ENCODE data around the gene ATF7.

Gene ATF7

DNA sequence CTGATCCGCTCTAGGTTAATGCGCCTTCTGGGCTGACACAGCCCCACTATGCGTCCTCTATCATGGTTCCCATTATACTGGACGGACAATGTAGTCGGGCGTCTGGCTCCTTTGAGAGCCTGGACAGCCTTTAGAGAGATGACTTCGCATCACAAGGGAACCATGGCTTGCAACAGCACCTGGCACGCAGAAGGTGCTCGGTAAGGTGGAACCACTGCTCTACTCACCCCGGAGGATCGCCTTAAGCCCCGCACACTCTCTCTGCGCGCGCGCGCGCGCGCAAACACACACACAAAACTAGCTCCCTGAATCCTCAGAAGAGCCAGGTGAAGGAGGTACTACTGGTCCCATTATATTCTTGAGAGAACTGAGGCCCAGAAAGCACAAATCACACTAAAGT, 134.0 kb downstream of the ATF7 start:
- Histone ChIP-seq H3K27ac (replicated peaks; ENCODE audit: low read length) (peak overlapping the region; percentile 66), H3K9ac (ENCODE audit: low read depth, low read length, poor library complexity) (no peak overlapping the region), H3K36me3 (replicated peaks in 1 of 2; ENCODE audit: control insufficient read depth in 2 of 2, insufficient read depth in 2 of 2, low read length in 2 of 2) (peaks cover 6 to 15% of the 10 kb centered on the region in 2 donors), H2AFZ (ENCODE audit: low read length) (no peak overlapping the region), H4K91ac (ENCODE audit: low read depth, low read length, poor library complexity) (no peak overlapping the region), H3K9me3 (replicated peaks in 1 of 2; ENCODE audit: control insufficient read depth in 2 of 2, insufficient read depth in 1 of 2, low read depth in 1 of 2, low read length in 2 of 2) (no peaks in the 10 kb centered on the region), H2BK5ac (ENCODE audit: low read length) (no peak overlapping the region), H3K18ac (ENCODE audit: low read length) (no peak overlapping the region), H2BK120ac (ENCODE audit: low read depth, low read length) (no peak overlapping the region), H4K8ac (ENCODE audit: low read depth, low read length) (no peak overlapping the region), H3K4me3 (ENCODE audit: low read length in 2 of 2) (peak overlapping the region; percentile 36 to 55), H3K4me1 (ENCODE audit: control insufficient read depth in 2 of 2, insufficient read depth in 1 of 2, low read depth in 1 of 2, low read length in 2 of 2) (peaks cover 22 to 30% of the 10 kb centered on the region in 2 donors), H3K23ac (ENCODE audit: low read depth, low read length, poor library complexity) (no peak overlapping the region), H3K14ac (ENCODE audit: low read length) (no peak overlapping the region), H3K79me1 (ENCODE audit: low read depth, low read length) (no peaks in the 10 kb centered on the region), H2BK12ac (ENCODE audit: low read length) (no peak overlapping the region), H3K4ac (ENCODE audit: low read length) (no peak overlapping the region), H3K27me3 (ENCODE audit: control insufficient read depth in 3 of 3, insufficient read depth in 3 of 3, low read depth in 1 of 3, low read length in 3 of 3) (no peaks in the 10 kb centered on the region), H3K4me2 (ENCODE audit: insufficient read depth, low read length, poor library complexity, severe bottlenecking) (peak overlapping the region; percentile 52), H2BK15ac (ENCODE audit: low read length) (no peak overlapping the region), H2AK5ac (ENCODE audit: low read depth, low read length) (no peak overlapping the region)
- DNase-seq (ENCODE audit: low spot score), result no peak
- no CpG with 5 or more reads among the region's 20 CpGs for WGBS, 2 donors (ENCODE audit: extremely low coverage in 2 of 2, insufficient read length in 2 of 2, insufficient replicate concordance in 1 of 2)

DNA sequence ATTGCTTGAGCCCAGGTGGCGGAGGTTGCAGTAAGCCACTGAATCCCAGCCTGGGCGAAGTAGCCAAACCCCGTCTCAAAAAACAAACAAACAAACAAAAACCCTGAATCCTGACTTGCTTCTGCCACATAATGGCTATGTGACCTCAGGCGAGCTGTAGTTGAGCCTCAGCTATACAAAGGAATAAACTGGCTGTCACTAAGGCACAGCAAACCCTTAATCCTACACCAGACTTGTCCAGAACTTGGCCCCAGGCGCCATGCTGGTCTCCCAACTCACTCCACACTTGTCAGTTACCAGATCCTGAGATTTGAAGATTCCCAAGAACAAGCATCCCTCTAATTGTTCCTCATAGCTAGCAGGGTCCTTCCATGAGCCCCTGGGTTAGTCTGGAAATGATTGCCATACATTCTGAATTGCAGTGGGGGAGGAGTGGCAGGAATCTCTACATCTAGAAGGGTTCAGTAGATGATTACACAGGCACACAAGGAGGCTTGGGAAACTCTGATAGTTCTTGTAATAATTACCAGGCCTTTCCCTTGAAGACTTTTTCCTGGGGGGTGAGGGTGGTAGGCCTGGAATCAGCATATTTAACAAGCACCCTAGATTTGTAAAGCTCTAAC, 136.8 kb downstream of the ATF7 start:
- Histone ChIP-seq H3K27me3 (ENCODE audit: control insufficient read depth in 3 of 3, insufficient read depth in 3 of 3, low read depth in 1 of 3, low read length in 3 of 3) (no peaks in the 10 kb centered on the region), H3K36me3 (replicated peaks in 1 of 2; ENCODE audit: control insufficient read depth in 2 of 2, insufficient read depth in 2 of 2, low read length in 2 of 2) (peaks cover 26 to 42% of the 10 kb centered on the region in 2 donors), H2BK15ac (ENCODE audit: low read length) (no peak overlapping the region), H4K91ac (ENCODE audit: low read depth, low read length, poor library complexity) (no peak overlapping the region), H3K18ac (ENCODE audit: low read length) (no peak overlapping the region), H3K4me2 (ENCODE audit: insufficient read depth, low read length, poor library complexity, severe bottlenecking) (no peak overlapping the region), H3K4ac (ENCODE audit: low read length) (no peak overlapping the region), H3K14ac (ENCODE audit: low read length) (no peak overlapping the region), H3K9me3 (replicated peaks in 1 of 2; ENCODE audit: control insufficient read depth in 2 of 2, insufficient read depth in 1 of 2, low read depth in 1 of 2, low read length in 2 of 2) (no peaks in the 10 kb centered on the region), H2AK5ac (ENCODE audit: low read depth, low read length) (no peak overlapping the region), H2BK5ac (ENCODE audit: low read length) (no peak overlapping the region), H2BK12ac (ENCODE audit: low read length) (no peak overlapping the region), H3K79me1 (ENCODE audit: low read depth, low read length) (peaks cover 3% of the 10 kb centered on the region), H4K8ac (ENCODE audit: low read depth, low read length) (no peak overlapping the region), H3K9ac (ENCODE audit: low read depth, low read length, poor library complexity) (no peak overlapping the region), H3K27ac (replicated peaks; ENCODE audit: low read length) (no peak overlapping the region), H3K23ac (ENCODE audit: low read depth, low read length, poor library complexity) (no peak overlapping the region), H2BK120ac (ENCODE audit: low read depth, low read length) (no peak overlapping the region), H3K4me3 (ENCODE audit: low read length in 2 of 2) (no peak overlapping the region), H2AFZ (ENCODE audit: low read length) (no peak overlapping the region), H3K4me1 (ENCODE audit: control insufficient read depth in 2 of 2, insufficient read depth in 1 of 2, low read depth in 1 of 2, low read length in 2 of 2) (peaks cover 15 to 18% of the 10 kb centered on the region in 2 donors)
- no peak for DNase-seq (ENCODE audit: low spot score)
- no CpG with 5 or more reads among the region's 5 CpGs for WGBS, 2 donors (ENCODE audit: extremely low coverage in 2 of 2, insufficient read length in 2 of 2, insufficient replicate concordance in 1 of 2)

GRCh38 chr12:53486736-53487487, 139.3 kb downstream of the ATF7 start:
- Histone ChIP-seq H3K23ac (ENCODE audit: low read depth, low read length, poor library complexity) (peak overlapping the region; percentile 34), H4K8ac (ENCODE audit: low read depth, low read length) (no peak overlapping the region), H4K91ac (ENCODE audit: low read depth, low read length, poor library complexity) (no peak overlapping the region), H3K79me1 (ENCODE audit: low read depth, low read length) (peaks cover 3% of the 10 kb centered on the region), H2BK12ac (ENCODE audit: low read length) (no peak overlapping the region), H3K36me3 (replicated peaks in 1 of 2; ENCODE audit: control insufficient read depth in 2 of 2, insufficient read depth in 2 of 2, low read length in 2 of 2) (peaks cover 46 to 66% of the 10 kb centered on the region in 2 donors), H3K4ac (ENCODE audit: low read length) (no peak overlapping the region), H3K27ac (replicated peaks; ENCODE audit: low read length) (no peak overlapping the region), H2AK5ac (ENCODE audit: low read depth, low read length) (no peak overlapping the region), H3K9ac (ENCODE audit: low read depth, low read length, poor library complexity) (peak overlapping the region; percentile 2), H3K27me3 (ENCODE audit: control insufficient read depth in 3 of 3, insufficient read depth in 3 of 3, low read depth in 1 of 3, low read length in 3 of 3) (no peaks in the 10 kb centered on the region), H2BK5ac (ENCODE audit: low read length) (no peak overlapping the region), H2BK15ac (ENCODE audit: low read length) (no peak overlapping the region), H3K4me3 (ENCODE audit: low read length in 2 of 2) (no peak overlapping the region), H3K4me2 (ENCODE audit: insufficient read depth, low read length, poor library complexity, severe bottlenecking) (no peak overlapping the region), H3K4me1 (ENCODE audit: control insufficient read depth in 2 of 2, insufficient read depth in 1 of 2, low read depth in 1 of 2, low read length in 2 of 2) (peaks cover under 1 to 2% of the 10 kb centered on the region in 2 donors), H3K18ac (ENCODE audit: low read length) (no peak overlapping the region), H3K9me3 (replicated peaks in 1 of 2; ENCODE audit: control insufficient read depth in 2 of 2, insufficient read depth in 1 of 2, low read depth in 1 of 2, low read length in 2 of 2) (no peaks in the 10 kb centered on the region), H3K14ac (ENCODE audit: low read length) (no peak overlapping the region), H2AFZ (ENCODE audit: low read length) (no peak overlapping the region), H2BK120ac (ENCODE audit: low read depth, low read length) (no peak overlapping the region)
- WGBS, 2 donors (ENCODE audit: extremely low coverage in 2 of 2, insufficient read length in 2 of 2, insufficient replicate concordance in 1 of 2), result no CpG with 5 or more reads among the region's 17 CpGs
- DNase-seq (ENCODE audit: low spot score), result no peak

GRCh38 chr12:53485955-53486735, 140.0 kb downstream of the ATF7 start:
- Histone ChIP-seq H4K91ac (ENCODE audit: low read depth, low read length, poor library complexity) (no peak overlapping the region), H3K9me3 (replicated peaks in 1 of 2; ENCODE audit: control insufficient read depth in 2 of 2, insufficient read depth in 1 of 2, low read depth in 1 of 2, low read length in 2 of 2) (no peaks in the 10 kb centered on the region), H2BK15ac (ENCODE audit: low read length) (no peak overlapping the region), H3K23ac (ENCODE audit: low read depth, low read length, poor library complexity) (no peak overlapping the region), H3K4me2 (ENCODE audit: insufficient read depth, low read length, poor library complexity, severe bottlenecking) (no peak overlapping the region), H3K27ac (replicated peaks; ENCODE audit: low read length) (no peak overlapping the region), H2AFZ (ENCODE audit: low read length) (no peak overlapping the region), H2AK5ac (ENCODE audit: low read depth, low read length) (no peak overlapping the region), H3K36me3 (replicated peaks in 1 of 2; ENCODE audit: control insufficient read depth in 2 of 2, insufficient read depth in 2 of 2, low read length in 2 of 2) (peaks cover 51 to 74% of the 10 kb centered on the region in 2 donors), H3K27me3 (ENCODE audit: control insufficient read depth in 3 of 3, insufficient read depth in 3 of 3, low read depth in 1 of 3, low read length in 3 of 3) (no peaks in the 10 kb centered on the region), H3K4me1 (ENCODE audit: control insufficient read depth in 2 of 2, insufficient read depth in 1 of 2, low read depth in 1 of 2, low read length in 2 of 2) (peaks cover 0 to 4% of the 10 kb centered on the region in 2 donors), H3K9ac (ENCODE audit: low read depth, low read length, poor library complexity) (no peak overlapping the region), H3K79me1 (ENCODE audit: low read depth, low read length) (peaks cover 3% of the 10 kb centered on the region), H3K4ac (ENCODE audit: low read length) (no peak overlapping the region), H3K18ac (ENCODE audit: low read length) (no peak overlapping the region), H3K4me3 (ENCODE audit: low read length in 2 of 2) (no peak overlapping the region), H2BK12ac (ENCODE audit: low read length) (no peak overlapping the region), H2BK5ac (ENCODE audit: low read length) (no peak overlapping the region), H4K8ac (ENCODE audit: low read depth, low read length) (no peak overlapping the region), H2BK120ac (ENCODE audit: low read depth, low read length) (no peak overlapping the region), H3K14ac (ENCODE audit: low read length) (no peak overlapping the region)
- no CpG with 5 or more reads among the region's 10 CpGs for WGBS, 2 donors (ENCODE audit: extremely low coverage in 2 of 2, insufficient read length in 2 of 2, insufficient replicate concordance in 1 of 2)
- no peak for DNase-seq (ENCODE audit: low spot score)
